Daoy (cell line): ENCODE data around the gene STX5. TPM values are rescaled to one million over a fixed set of nuclear protein-coding genes. Genes with fewer than 3 reads are reported as not detected.
"Not testable (repeated sequence)": the region's sequence is repeated elsewhere in the genome, so short reads cannot be mapped to it uniquely, and the experiment has no call there.

Source experiments
- DNase-seq: peaks from one replicate; pipeline ENCODE4 v3.0.0-alpha.2; 2015; ENCODE audit warnings: low read depth
- total RNA-seq: library from RNA; depleted of rRNA; stranded (reverse); fragments of >200 nt; shearing (Covaris generic); gene quantifications from 2 replicates; pipeline ENCODE4 v1.2.3, GENCODE V29; 2014

STX5 gene
- total RNA-seq, 1 experiment from 2014 or later, result 28.2 TPM

GRCh38 chr11:62854825-62855570, 23.1 kb upstream of the STX5 start:
- DNase-seq, result no peak

- no peak for DNase-seq
Observed at GRCh38 chr11:62854013-62854824, 22.4 kb upstream of the STX5 start.

- DNase-seq, result no peak
Observed at GRCh38 chr11:62853279-62853965, 21.6 kb upstream of the STX5 start.

- DNase-seq, result no peak
Observed at GRCh38 chr11:62852523-62853188, 20.8 kb upstream of the STX5 start.

- no peak for DNase-seq
Observed at GRCh38 chr11:62851807-62852522, 20.1 kb upstream of the STX5 start.

GRCh38 chr11:62850911-62851806, 19.3 kb upstream of the STX5 start:
- DNase-seq, result peak; percentile 51

- DNase-seq, result no peak
Observed at GRCh38 chr11:62847767-62848314, 16.0 kb upstream of the STX5 start.

- no peak for DNase-seq
Observed at GRCh38 chr11:62846177-62846576, 14.3 kb upstream of the STX5 start.

- no peak for DNase-seq
Observed at GRCh38 chr11:62844154-62844553, 12.3 kb upstream of the STX5 start.

- DNase-seq, result no peak
Observed at GRCh38 chr11:62843466-62843865, 11.6 kb upstream of the STX5 start.

GRCh38 chr11:62842891-62843290, 11.0 kb upstream of the STX5 start:
- not testable (repeated sequence) for DNase-seq

GRCh38 chr11:62842171-62842741, 10.4 kb upstream of the STX5 start:
- DNase-seq, result peak; percentile 38

GRCh38 chr11:62841361-62842170, 9.7 kb upstream of the STX5 start:
- DNase-seq, result peak; percentile 96

GRCh38 chr11:62840721-62841360, 9.0 kb upstream of the STX5 start:
- DNase-seq, result peak; percentile 98

- DNase-seq, result peak; percentile 97
Observed at GRCh38 chr11:62839050-62839945, 7.4 kb upstream of the STX5 start, which contains the start of gene WDR74. TSS of gene WDR74 (minus strand) at chr11:62839590. CDS start at chr11:62839570, 20 bp downstream.

- no peak for DNase-seq
Observed at GRCh38 chr11:62835336-62835735, 3.5 kb upstream of the STX5 start.
